Uterus (tissue), 4 donors: Measurements from ENCODE around the gene CEBPG. TPM values are rescaled to one million over a fixed set of nuclear protein-coding genes. Genes with fewer than 3 reads are reported as not detected.

Experiments
- DNase-seq, 2 donors: peaks; one replicate each; pipeline ENCODE4 v3.0.0-alpha.2; 2019 to 2020
- H3K27ac ChIP-seq, 2 donors: fragments of 200-600 bp; sonication (generic); 1 replicate in 1 of 2; 2 replicates in 1 of 2; pipeline ENCODE4 v1.5.1; 2016 to 2018
- H3K27me3 ChIP-seq, 2 donors: fragments of 200-600 bp; sonication (generic); one replicate each; pipeline ENCODE4 v1.5.1; 2018 to 2019; ENCODE audit warnings: control low read depth in 1 of 2
- H3K36me3 ChIP-seq, 2 donors: fragments of 200-600 bp; sonication (generic); one replicate each; pipeline ENCODE4 v1.5.1; 2019; ENCODE audit warnings: control low read depth in 1 of 2
- H3K4me1 ChIP-seq, 2 donors: fragments of 200-600 bp; sonication (generic); one replicate each; pipeline ENCODE4 v1.5.1; 2018 to 2019; ENCODE audit warnings: control low read depth in 1 of 2
- H3K4me3 ChIP-seq, 2 donors: fragments of 200-600 bp; sonication (generic); 1 replicate in 1 of 2; 2 replicates in 1 of 2; pipeline ENCODE4 v1.5.1; 2018 to 2019; ENCODE audit warnings: mild to moderate bottlenecking in 1 of 2
- H3K9me3 ChIP-seq, 2 donors: fragments of 200-600 bp; sonication (generic); one replicate each; pipeline ENCODE4 v1.5.1; 2019; ENCODE audit warnings: control low read depth in 1 of 2
- CTCF ChIP-seq, 4 experiments: fragments of 200-600 bp in 2 of 4; fragments of 450-650 bp in 2 of 4; sonication (generic) in 2 of 4; IDR thresholded peaks; one replicate each; pipeline ENCODE4 v1.5.1; 2016 to 2019; ENCODE audit warnings: antibody characterized with exemption in 4 of 4, mild to moderate bottlenecking in 2 of 4, moderate library complexity in 1 of 4
- POLR2A ChIP-seq, 2 donors: fragments of 450-650 bp; IDR thresholded peaks; one replicate each; pipeline ENCODE4 v1.6.1; 2016; ENCODE audit warnings: antibody characterized with exemption in 2 of 2, mild to moderate bottlenecking in 1 of 2, moderate library complexity in 1 of 2
- intact Hi-C: fragments of 100-400 bp; cut with DNase I; formaldehyde crosslinking; loops from one replicate; pipeline ENCODE4 v1.15.1; 2023; ENCODE audit warnings: low total_unique reads
- total RNA-seq, 4 donors: library from RNA; depleted of rRNA in 3 of 4; stranded (reverse); fragments of >200 nt in 3 of 4; gene quantifications; one replicate each; pipeline versions ENCODE4 v1.1.0 to v1.2.4, GENCODE V29; 2014 to 2023
- donor health status: DM: yes; HTN: yes; CAD: no.

The CEBPG gene
- total RNA-seq, 4 donors from 2014 or later = 10.3 to 33.3 (median 25.5) TPM

- Histone ChIP-seq H3K36me3 (no peaks in the 10 kb centered on the region), H3K27me3 (no peaks in the 10 kb centered on the region), H3K27ac (no peak overlapping the region), H3K9me3 (no peaks in the 10 kb centered on the region), H3K4me1 (peaks cover 0 to 7% of the 10 kb centered on the region in 2 donors), H3K4me3 (no peak overlapping the region)
- TF ChIP-seq POLR2A (IDR thresholded peaks at IDR 0.05) (no peak), CTCF (IDR thresholded peaks at IDR 0.05) (no peak)
- intact Hi-C loops = loop anchor here (10.0 kb wide), 2 partner anchors 269 to 361 kb away; no protein-coding TSS in a partner anchor
- DNase-seq = no peak
Observed at GRCh38 chr19:33413426-33413725, 39.9 kb downstream of the CEBPG start.

- Histone ChIP-seq H3K9me3 (no peaks in the 10 kb centered on the region), H3K36me3 (no peaks in the 10 kb centered on the region), H3K27me3 (no peaks in the 10 kb centered on the region), H3K4me1 (peaks cover 0 to 7% of the 10 kb centered on the region in 2 donors), H3K27ac (no peak overlapping the region), H3K4me3 (no peak overlapping the region)
- no peak for DNase-seq
- no peak for TF ChIP-seq CTCF (IDR thresholded peaks at IDR 0.05)
- intact Hi-C loops = loop anchor here (10.0 kb wide), 2 partner anchors 269 to 361 kb away; no protein-coding TSS in a partner anchor
Observed at GRCh38 chr19:33413868-33414666, 40.6 kb downstream of the CEBPG start.

GRCh38 chr19:33414667-33415605 is 41.4 kb downstream of the CEBPG start:
- peaks cover 0 to 7% of the 10 kb centered on the region in 2 donors for H3K4me1 ChIP-seq
- no peaks in the 10 kb centered on the region for H3K27me3 ChIP-seq
- H3K9me3 ChIP-seq = no peaks in the 10 kb centered on the region
- DNase-seq = no peak
- H3K27ac ChIP-seq = no peak overlapping the region
- intact Hi-C loops = loop anchor here (10.0 kb wide), 2 partner anchors 270 to 360 kb away; no protein-coding TSS in a partner anchor
- H3K36me3 ChIP-seq = no peaks in the 10 kb centered on the region
- no peak overlapping the region for H3K4me3 ChIP-seq
- TF ChIP-seq POLR2A (IDR thresholded peaks at IDR 0.05) (no peak), CTCF (IDR thresholded peaks at IDR 0.05) (no peak)

GRCh38 chr19:33416307-33417215 is 43.1 kb downstream of the CEBPG start:
- H3K27ac ChIP-seq = no peak overlapping the region
- H3K9me3 ChIP-seq = no peaks in the 10 kb centered on the region
- TF ChIP-seq CTCF (IDR thresholded peaks at IDR 0.05) (peak; percentile 43 to 56 (median 49)), POLR2A (IDR thresholded peaks at IDR 0.05) (no peak)
- peaks cover 0 to 7% of the 10 kb centered on the region in 2 donors for H3K4me1 ChIP-seq
- DNase-seq = peak in 1 of 2 donors; percentile 57
- intact Hi-C loops = loop anchor here (10.0 kb wide), 2 partner anchors 272 to 358 kb away; no protein-coding TSS in a partner anchor
- no peak overlapping the region for H3K4me3 ChIP-seq
- H3K36me3 ChIP-seq = no peaks in the 10 kb centered on the region
- H3K27me3 ChIP-seq = no peaks in the 10 kb centered on the region
